Testis (tissue), 2 donors: ENCODE measurements around the gene MT1B.

ENCODE experiments used
- CTCF ChIP-seq, 3 experiments: fragments of 450-650 bp in 2 of 3; fragments of 200-600 bp in 1 of 3; sonication (generic) in 1 of 3; IDR thresholded peaks; one replicate each; pipeline ENCODE4 v1.5.1; 2016 to 2019; ENCODE audit warnings: antibody characterized with exemption in 3 of 3, mild to moderate bottlenecking in 2 of 3, moderate library complexity in 1 of 3
- POLR2A ChIP-seq: fragments of 450-650 bp; IDR thresholded peaks from one replicate; pipeline ENCODE4 v1.6.1; 2017; ENCODE audit warnings: antibody characterized with exemption, mild to moderate bottlenecking, moderate library complexity

- TF ChIP-seq POLR2A (no peak), CTCF (IDR thresholded peaks at IDR 0.05) (no peak)
These were observed 49.8 kb downstream of the MT1B start for GRCh38 chr16:56701534-56701933.
